SU-DHL-6 (cell line): ENCODE results near the gene SMPDL3B.

Source experiments
- H2AFZ ChIP-seq: fragments of 200-600 bp; sonication (generic); 2 replicates; pipeline ENCODE4 v1.6.1; 2014; ENCODE audit warnings: low read depth, mild to moderate bottlenecking, moderate library complexity, mixed read lengths, antibody characterized with exemption, low read length; ENCODE audit not compliant: severe bottlenecking
- H3F3A ChIP-seq: fragments of 200-600 bp; shearing (Covaris generic); 2 replicates; pipeline ENCODE4 v1.6.0; 2016; ENCODE audit warnings: antibody characterized with exemption, mild to moderate bottlenecking; ENCODE audit not compliant: insufficient read depth
- H3K27ac ChIP-seq: fragments of 200-600 bp; sonication (generic); 2 replicates; pipeline ENCODE4 v1.5.1; 2016; ENCODE audit warnings: low read depth, mild to moderate bottlenecking, low read length, moderate library complexity, mixed read lengths
- H3K27me3 ChIP-seq: fragments of 200-600 bp; sonication (generic), shearing (Covaris generic); 2 replicates; pipeline ENCODE4 v1.6.0; 2014; ENCODE audit warnings: mild to moderate bottlenecking, low read length
- H3K36me3 ChIP-seq: fragments of 200-600 bp; sonication (generic); 2 replicates; pipeline ENCODE4 v1.6.1; 2014; ENCODE audit warnings: mild to moderate bottlenecking, low read length, mixed read lengths
- H3K4me2 ChIP-seq: fragments of 300-600, 200-600 bp; shearing (Covaris generic), sonication (generic); 2 replicates; pipeline ENCODE4 v1.6.0; 2014; ENCODE audit warnings: low read length, low read depth, mild to moderate bottlenecking; ENCODE audit not compliant: poor library complexity, severe bottlenecking
- H3K4me3 ChIP-seq: fragments of 200-600 bp; sonication (generic); 2 replicates; pipeline ENCODE4 v1.5.1; 2014; ENCODE audit warnings: antibody characterized with exemption, low read length, mild to moderate bottlenecking, mixed read lengths; ENCODE audit not compliant: insufficient read depth, poor library complexity, severe bottlenecking
- H3K79me2 ChIP-seq: fragments of 200-600 bp; sonication (generic); 2 replicates; pipeline ENCODE4 v1.6.1; 2014; ENCODE audit warnings: mild to moderate bottlenecking, low read length, moderate library complexity; ENCODE audit not compliant: insufficient read depth
- H3K9ac ChIP-seq: fragments of 200-600 bp; sonication (generic); 2 replicates; pipeline ENCODE4 v1.7.0; 2014; ENCODE audit warnings: mild to moderate bottlenecking, low read length
- H3K9me2 ChIP-seq: fragments of 200-600 bp; sonication (generic); replicated peaks from 2 replicates; pipeline ENCODE4 v1.6.1; 2014; ENCODE audit warnings: low read length; ENCODE audit not compliant: insufficient read depth
- H3K9me3 ChIP-seq: fragments of 200-600 bp; sonication (generic); 2 replicates; pipeline ENCODE4 v1.6.1; 2014; ENCODE audit warnings: low read length, mixed read lengths; ENCODE audit not compliant: insufficient read depth
- H4K20me1 ChIP-seq: fragments of 200-600 bp; sonication (generic); 2 replicates; pipeline ENCODE4 v1.6.1; 2014; ENCODE audit warnings: low read depth, mild to moderate bottlenecking, antibody characterized with exemption, low read length, moderate library complexity, mixed read lengths
- CTCF ChIP-seq: fragments of 200-600 bp; sonication (generic); IDR thresholded peaks from one replicate; pipeline ENCODE4 v1.5.1; 2017; ENCODE audit warnings: antibody characterized with exemption, mild to moderate bottlenecking, low read length, moderate library complexity; ENCODE audit not compliant: insufficient read depth, poor library complexity, severe bottlenecking
- EZH2phosphoT487 ChIP-seq: fragments of 200-600 bp; sonication (generic), shearing (Covaris generic); conservative IDR thresholded peaks from 2 replicates; pipeline ENCODE4 v1.6.1; 2018; ENCODE audit warnings: mild to moderate bottlenecking, antibody characterized with exemption, low read length, moderate library complexity, mixed read lengths

Gene SMPDL3B

GRCh38 chr1:27912429-27912828, 22.4 kb upstream of the SMPDL3B start:
- H3K27me3 ChIP-seq, result no peaks in the 10 kb centered on the region
- TF ChIP-seq CTCF, result no peak
- no peak for TF ChIP-seq EZH2phosphoT487
- H3F3A ChIP-seq, result no peaks in the 10 kb centered on the region
- no peak overlapping the region for H3K9ac ChIP-seq
- no peak overlapping the region for H2AFZ ChIP-seq
- H3K9me2 ChIP-seq, result no peaks in the 10 kb centered on the region
- peaks cover 8% of the 10 kb centered on the region; the same call in 1 of the 2 replicates for H3K9me3 ChIP-seq
- no peak overlapping the region for H3K27ac ChIP-seq
- peaks cover 21% of the 10 kb centered on the region; the same call in 1 of the 2 replicates for H3K36me3 ChIP-seq
- no peak overlapping the region for H3K4me2 ChIP-seq
- no peak overlapping the region for H3K4me3 ChIP-seq
- H3K79me2 ChIP-seq, result peaks cover 39% of the 10 kb centered on the region
- no peaks in the 10 kb centered on the region for H4K20me1 ChIP-seq

GRCh38 chr1:27915082-27915575, 19.7 kb upstream of the SMPDL3B start:
- Histone ChIP-seq H3K4me2 (peak overlapping the region; percentile 26), H3K4me3 (no peak overlapping the region), H2AFZ (peak overlapping the region; percentile 58), H3K9ac (no peak overlapping the region), H3F3A (no peaks in the 10 kb centered on the region; the same call in 1 of the 2 replicates), H3K9me3 (peaks cover 8% of the 10 kb centered on the region; the same call in 1 of the 2 replicates), H3K9me2 (no peaks in the 10 kb centered on the region), H4K20me1 (no peaks in the 10 kb centered on the region), H3K27ac (no peak overlapping the region), H3K36me3 (0 out of 2 replicates have a peak, but pooled peaks cover 16% of the 10 kb centered on the region), H3K27me3 (no peaks in the 10 kb centered on the region), H3K79me2 (peaks cover 29% of the 10 kb centered on the region)
- TF ChIP-seq EZH2phosphoT487 (no peak), CTCF (no peak)

- Histone ChIP-seq H3K9me3 (no peaks in the 10 kb centered on the region), H3K27ac (no peak overlapping the region), H3K4me2 (no peak overlapping the region), H4K20me1 (no peaks in the 10 kb centered on the region), H3K9ac (no peak overlapping the region), H2AFZ (no peak overlapping the region), H3F3A (no peaks in the 10 kb centered on the region; the same call in 1 of the 2 replicates), H3K27me3 (no peaks in the 10 kb centered on the region), H3K79me2 (no peaks in the 10 kb centered on the region), H3K4me3 (no peak overlapping the region), H3K9me2 (no peaks in the 10 kb centered on the region), H3K36me3 (no peaks in the 10 kb centered on the region)
- TF ChIP-seq EZH2phosphoT487 (no peak), CTCF (no peak)
Measured at GRCh38 chr1:27922272-27922671, 12.5 kb upstream of the SMPDL3B start.
